Endothelial cell (in vitro differentiated cells): ENCODE results near the gene NRIP2. TPM values are rescaled to one million over a fixed set of nuclear protein-coding genes. Genes with fewer than 3 reads are reported as not detected.
A peak's percentile ranks its signal among the peaks of the same experiment; 100 is the strongest.

Experiments used
- DNase-seq: peaks from one replicate; pipeline ENCODE4 v3.0.0; 2021; ENCODE audit warnings: low spot score
- H3K27ac Mint-ChIP-seq: one replicate; pipeline ENCODE4 v1.8.0; 2021; ENCODE audit warnings: mixed read lengths, inconsistent platforms; ENCODE audit not compliant: unreplicated experiment
- H3K27me3 Mint-ChIP-seq: one replicate; pipeline ENCODE4 v1.8.0; 2021; ENCODE audit warnings: mild to moderate bottlenecking, moderate library complexity, mixed read lengths, inconsistent platforms; ENCODE audit not compliant: unreplicated experiment
- H3K36me3 Mint-ChIP-seq: one replicate; pipeline ENCODE4 v1.8.0; 2021; ENCODE audit warnings: mild to moderate bottlenecking, low read depth, mixed read lengths, inconsistent platforms; ENCODE audit not compliant: unreplicated experiment
- H3K4me1 Mint-ChIP-seq: one replicate; pipeline ENCODE4 v1.8.0; 2021; ENCODE audit warnings: mild to moderate bottlenecking, mixed read lengths, inconsistent platforms; ENCODE audit not compliant: unreplicated experiment
- H3K4me3 Mint-ChIP-seq: one replicate; pipeline ENCODE4 v1.8.0; 2021; ENCODE audit warnings: mild to moderate bottlenecking, mixed read lengths, inconsistent platforms; ENCODE audit not compliant: unreplicated experiment
- H3K9me3 Mint-ChIP-seq: one replicate; pipeline ENCODE4 v1.8.0; 2021; ENCODE audit warnings: mixed read lengths, inconsistent platforms; ENCODE audit not compliant: unreplicated experiment
- total RNA-seq: library from RNA; stranded (reverse); fragmentation: NEBNext Ultra II Directional; extraction: Animal tissue kit (Norgen Biotek cat#: 25700); gene quantifications from one replicate; pipeline ENCODE4 v1.2.1, GENCODE V29; 2021; ENCODE audit not compliant: unreplicated experiment
- TF ChIP-seq, protein P1 (sequence below): fragments of 200-600 bp; sonication (generic); IDR thresholded peaks from one replicate; pipeline ENCODE4 v1.5.0; 2021; ENCODE audit warnings: antibody characterized with exemption; ENCODE audit not compliant: unreplicated experiment

The NRIP2 gene
- total RNA-seq, 1 donor from 2014 or later, result 0.13 TPM

DNA sequence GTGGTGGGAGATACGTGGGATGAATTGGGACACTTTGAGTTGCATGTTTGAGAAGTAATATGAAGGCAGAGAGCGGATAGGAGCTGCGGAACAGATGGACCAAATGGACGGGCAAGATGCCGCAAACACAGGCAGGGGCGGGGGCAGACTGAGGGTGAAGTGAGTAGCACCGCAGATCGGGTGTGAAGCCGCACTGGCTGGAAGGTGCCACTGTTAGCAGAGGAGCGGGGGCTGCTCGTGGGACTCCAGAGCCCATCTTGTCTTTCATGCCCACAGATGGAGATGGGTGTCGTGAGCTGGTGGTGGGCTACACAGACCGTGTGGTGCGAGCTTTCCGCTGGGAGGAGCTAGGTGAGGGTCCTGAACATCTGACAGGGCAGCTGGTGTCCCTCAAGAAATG, 15.0 kb downstream of the NRIP2 start:
- Mint-ChIP-seq H3K27ac (no peak overlapping the region), H3K36me3 (peaks cover 38% of the 10 kb centered on the region), H3K27me3 (peaks cover 6% of the 10 kb centered on the region), H3K4me1 (no peaks in the 10 kb centered on the region), H3K4me3 (no peak overlapping the region), H3K9me3 (no peaks in the 10 kb centered on the region)
- TF ChIP-seq, protein P1, sequence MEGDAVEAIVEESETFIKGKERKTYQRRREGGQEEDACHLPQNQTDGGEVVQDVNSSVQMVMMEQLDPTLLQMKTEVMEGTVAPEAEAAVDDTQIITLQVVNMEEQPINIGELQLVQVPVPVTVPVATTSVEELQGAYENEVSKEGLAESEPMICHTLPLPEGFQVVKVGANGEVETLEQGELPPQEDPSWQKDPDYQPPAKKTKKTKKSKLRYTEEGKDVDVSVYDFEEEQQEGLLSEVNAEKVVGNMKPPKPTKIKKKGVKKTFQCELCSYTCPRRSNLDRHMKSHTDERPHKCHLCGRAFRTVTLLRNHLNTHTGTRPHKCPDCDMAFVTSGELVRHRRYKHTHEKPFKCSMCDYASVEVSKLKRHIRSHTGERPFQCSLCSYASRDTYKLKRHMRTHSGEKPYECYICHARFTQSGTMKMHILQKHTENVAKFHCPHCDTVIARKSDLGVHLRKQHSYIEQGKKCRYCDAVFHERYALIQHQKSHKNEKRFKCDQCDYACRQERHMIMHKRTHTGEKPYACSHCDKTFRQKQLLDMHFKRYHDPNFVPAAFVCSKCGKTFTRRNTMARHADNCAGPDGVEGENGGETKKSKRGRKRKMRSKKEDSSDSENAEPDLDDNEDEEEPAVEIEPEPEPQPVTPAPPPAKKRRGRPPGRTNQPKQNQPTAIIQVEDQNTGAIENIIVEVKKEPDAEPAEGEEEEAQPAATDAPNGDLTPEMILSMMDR, result no peak
- no peak for DNase-seq

DNA sequence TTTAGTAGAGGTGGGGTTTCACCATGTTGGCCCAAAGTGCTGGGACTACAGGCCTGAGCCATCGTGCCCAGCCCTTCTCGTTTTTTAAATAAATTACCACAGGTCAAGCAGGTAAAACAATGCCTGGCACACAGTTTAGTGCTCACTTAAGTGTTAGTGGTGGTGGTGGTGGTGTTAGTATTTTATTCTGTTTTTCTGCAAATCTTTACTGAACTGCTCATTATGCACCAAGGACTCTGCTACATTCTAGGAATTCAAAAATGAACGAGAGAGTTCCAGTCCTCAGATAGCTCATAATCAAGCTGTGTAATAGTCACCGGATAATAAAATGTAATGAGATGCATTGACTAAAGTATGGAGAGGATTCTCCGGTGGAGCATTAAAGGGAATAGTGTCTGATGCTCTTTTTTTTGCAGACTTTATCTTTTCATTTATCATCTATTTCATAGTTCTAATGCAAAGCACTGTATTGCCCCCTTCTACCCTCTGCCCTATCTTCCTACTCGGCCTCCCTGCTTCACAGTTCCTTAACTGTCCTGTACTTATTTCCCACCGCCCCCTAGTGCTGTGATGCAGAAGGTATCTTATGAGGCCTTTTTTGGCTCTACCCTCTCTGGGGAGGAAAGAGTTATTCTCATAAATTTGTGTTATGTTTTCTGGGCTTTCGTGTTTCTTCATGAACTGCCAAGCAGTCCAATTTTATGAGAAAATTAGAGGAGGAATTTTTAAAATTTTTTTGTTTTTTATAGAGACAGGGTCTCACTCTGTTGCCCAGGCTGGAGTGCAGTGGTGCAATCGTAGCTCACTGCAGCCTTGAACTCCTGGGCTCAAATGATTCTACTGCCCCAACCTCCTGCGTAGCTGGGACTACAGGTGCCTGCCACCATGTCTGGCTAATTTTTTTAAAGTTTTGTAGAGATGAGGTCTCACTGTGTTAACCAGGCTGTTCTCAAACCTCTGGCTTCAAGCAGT, 21.3 kb downstream of the NRIP2 start:
- Mint-ChIP-seq H3K27ac (peak overlapping the region; percentile 97), H3K4me3 (peak overlapping the region; percentile 98), H3K27me3 (peaks cover 5% of the 10 kb centered on the region), H3K4me1 (peaks cover 6% of the 10 kb centered on the region), H3K36me3 (peaks cover 9% of the 10 kb centered on the region), H3K9me3 (no peaks in the 10 kb centered on the region)
- TF ChIP-seq, protein P1, result peak; percentile 51
- peak; percentile 52 for DNase-seq

DNA sequence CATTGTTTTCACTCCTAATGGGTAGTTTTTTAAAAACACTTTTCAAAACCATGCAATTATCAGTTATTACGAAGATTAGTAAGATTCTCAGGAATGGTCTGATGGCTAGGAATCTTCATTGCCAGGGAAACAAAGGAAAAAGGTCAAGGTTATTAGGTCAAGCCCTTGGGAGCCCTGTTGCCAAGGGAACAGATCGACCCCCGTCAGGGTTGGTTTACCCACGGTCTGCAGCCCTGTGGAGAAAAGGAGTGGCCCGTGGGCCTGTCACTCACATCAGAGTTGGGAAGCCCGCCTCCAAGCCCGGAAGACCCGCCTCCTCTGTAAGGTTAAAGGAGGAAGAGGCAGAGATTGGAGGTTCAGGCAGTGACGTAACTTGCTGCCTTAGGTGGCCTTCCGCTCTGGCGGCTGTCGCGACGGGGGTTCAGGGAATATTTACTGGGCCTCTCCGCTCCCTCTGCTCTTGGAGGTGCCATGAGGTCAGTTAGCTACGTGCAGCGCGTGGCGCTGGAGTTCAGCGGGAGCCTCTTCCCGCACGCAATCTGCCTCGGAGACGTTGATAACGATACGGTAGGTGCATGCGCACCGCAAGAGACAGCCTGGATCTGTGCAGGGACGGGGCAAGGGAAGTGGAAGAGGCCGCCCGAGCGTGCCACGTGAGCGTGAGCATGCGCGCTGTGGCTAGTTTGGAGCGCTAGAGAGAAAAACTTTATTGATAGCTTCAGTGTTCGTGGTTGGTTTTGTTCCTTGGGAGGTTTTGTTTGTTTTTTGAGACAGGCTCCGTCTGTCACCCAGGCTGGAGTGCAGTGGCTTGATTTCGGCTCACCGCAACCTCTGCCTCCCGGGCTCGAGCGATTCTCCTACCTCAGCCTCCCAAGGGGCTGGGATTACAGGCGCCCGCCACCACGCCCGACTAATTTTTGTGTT, 22.3 kb downstream of the NRIP2 start, which contains the start of gene ITFG2:
ITFG2 (plus strand) TSS at position 379 of the 924 bp plus-strand sequence; CDS start at position 472, 93 bp downstream.
- Mint-ChIP-seq H3K27me3 (peaks cover 2% of the 10 kb centered on the region), H3K27ac (peak within 1 kb of the TSS; percentile 97), H3K36me3 (no peaks in the 10 kb centered on the region), H3K4me1 (peaks cover 6% of the 10 kb centered on the region), H3K9me3 (no peaks in the 10 kb centered on the region), H3K4me3 (peak within 1 kb of the TSS; percentile 98)
- TF ChIP-seq, protein P1, result no peak
- DNase-seq, result peak; percentile 92

DNA sequence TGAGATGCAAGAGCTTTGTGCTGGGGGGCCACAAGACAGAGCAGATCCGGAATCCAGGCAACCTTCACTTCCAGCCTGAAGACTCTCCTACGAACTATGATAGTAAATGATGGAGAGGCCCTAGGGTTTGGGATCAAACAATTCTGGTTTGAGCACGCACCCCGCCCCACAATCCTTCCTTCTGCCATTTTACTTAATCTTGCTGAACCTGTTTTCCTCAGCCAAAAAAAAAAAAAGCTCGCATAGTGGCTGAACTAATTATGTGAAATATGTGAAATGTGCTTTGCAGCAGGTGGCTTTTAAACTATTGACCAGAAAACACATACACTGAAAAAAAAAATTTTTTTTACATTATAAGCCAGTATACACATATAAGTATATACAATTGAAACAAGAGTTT, 23.0 kb downstream of the NRIP2 start:
- H3K4me3 Mint-ChIP-seq, result no peak overlapping the region
- peak overlapping the region; percentile 97 for H3K27ac Mint-ChIP-seq
- H3K4me1 Mint-ChIP-seq, result peaks cover 6% of the 10 kb centered on the region
- H3K36me3 Mint-ChIP-seq, result no peaks in the 10 kb centered on the region
- DNase-seq, result no peak
- no peaks in the 10 kb centered on the region for H3K9me3 Mint-ChIP-seq
- TF ChIP-seq, protein P1, result no peak
- peaks cover 2% of the 10 kb centered on the region for H3K27me3 Mint-ChIP-seq
